Heart left ventricle (tissue), 16 donors: ENCODE data around the gene IL26. TPM values are rescaled to one million over a fixed set of nuclear protein-coding genes. Genes with fewer than 3 reads are reported as not detected.

Experiments
- ATAC-seq, 4 donors: fragments of 200-7000 bp; cut with Tn5 transposase; one replicate each; pipeline ENCODE4 v1.9.1; 2020 to 2022; ENCODE audit warnings: moderate library complexity in 4 of 4, mild to moderate bottlenecking in 3 of 4, moderate number of reproducible peaks in 1 of 4
- DNase-seq, 5 donors: peaks; one replicate each; pipeline ENCODE4 v3.0.0-alpha.2; 2020
- H3K27ac ChIP-seq, 12 donors: fragments of 200-600 bp; sonication (generic) in 4 of 12; one replicate each; pipeline versions ENCODE4 v1.5.0 to v1.8.0; 2016 to 2022; ENCODE audit warnings: mild to moderate bottlenecking in 2 of 12
- H3K27me3 ChIP-seq, 9 donors: fragments of 200-600 bp; sonication (generic) in 2 of 9; one replicate each; pipeline versions ENCODE4 v1.5.1 to v1.8.0; 2016 to 2022; ENCODE audit warnings: mild to moderate bottlenecking in 3 of 9
- H3K36me3 ChIP-seq, 9 donors: fragments of 200-600 bp; sonication (generic) in 2 of 9; one replicate each; pipeline versions ENCODE4 v1.5.0 to v1.8.0; 2018 to 2022; ENCODE audit warnings: mild to moderate bottlenecking in 2 of 9
- H3K4me1 ChIP-seq, 12 donors: fragments of 200-600 bp; sonication (generic) in 4 of 12; one replicate each; pipeline versions ENCODE4 v1.5.0 to v1.8.0; 2016 to 2022; ENCODE audit warnings: mild to moderate bottlenecking in 3 of 12
- H3K4me3 ChIP-seq, 12 donors: fragments of 200-600 bp; sonication (generic) in 4 of 12; one replicate each; pipeline versions ENCODE4 v1.5.0 to v1.8.0; 2017 to 2022; ENCODE audit warnings: mild to moderate bottlenecking in 9 of 12, moderate library complexity in 4 of 12
- H3K9me3 ChIP-seq, 12 donors: fragments of 200-600 bp; sonication (generic) in 4 of 12; one replicate each; pipeline versions ENCODE4 v1.5.0 to v1.8.0; 2016 to 2022; ENCODE audit warnings: mild to moderate bottlenecking in 1 of 12
- POLR2A ChIP-seq, 2 donors: fragments of 450-650 bp; IDR thresholded peaks; one replicate each; pipeline ENCODE4 v1.6.1; 2017; ENCODE audit warnings: antibody characterized with exemption in 2 of 2, mild to moderate bottlenecking in 2 of 2, moderate library complexity in 2 of 2
- whole genome bisulfite sequencing, 4 donors: extraction: QIAGEN DNeasy Blood & Tissue Kit in 2 of 4; methylation state at CpG; one replicate each; pipeline versions ENCODE4 v1.1.5 to v1.1.7; 2013 to 2018; 5-methylcytosine and 5-hydroxymethylcytosine counted together
- intact Hi-C, 10 donors: fragments of 100-400 bp; cut with DNase I; formaldehyde crosslinking; loops; one replicate each; pipeline versions ENCODE4 v1.11.1 to v1.14.2; 2022
- polyA plus RNA-seq, 2 donors: library from polyadenylated mRNA; stranded (reverse); fragments of 200-250 nt; gene quantifications; one replicate each; pipeline ENCODE4 v1.2.3, GENCODE V29; 2013
- total RNA-seq, 9 donors: library from RNA; depleted of rRNA in 2 of 9; stranded (reverse); fragments of >200 nt in 2 of 9; fragmentation: NEBNext Ultra II Directional in 3 of 9; extraction: Animal tissue kit (Norgen Biotek cat#: 25700) in 3 of 9; gene quantifications; one replicate each; pipeline versions ENCODE4 v1.1.0 to v1.2.4, GENCODE V29; 2016 to 2023
- TF ChIP-seq, protein P1 (sequence below), 12 donors: fragments of 200-600 bp; sonication (generic) in 4 of 12; IDR thresholded peaks; one replicate each; pipeline versions ENCODE4 v1.5.0 to v1.8.0; 2018 to 2022; ENCODE audit warnings: antibody characterized with exemption in 12 of 12, mild to moderate bottlenecking in 5 of 12
- donor health status: ischemic (EF 13 %, LVEDD 7.1; RV severe dilation, severe dysfunction).
- donor health status: healthy with polysubstance abuse.
- donor health status: DM: no; HTN: yes; CAD: no.
- donor health status: DM: no; HTN: no; CAD: no.
- donor health status: ischemic (EF 25% LVEDD 6.9; RV normal size, moderate dysfunction).
- donor health status: ischemic (EF 25% LVEDD 5.7; RV mildly dilated, moderate dysfunction).
- donor health status: healthy.
- donor health status: DM: yes; HTN: yes; CAD: no.
- donor health status: ischemic (EF 35%, LVEDD 5.7; RV mildly dilated, moderate dysfunction).
- donor health status: nonischemic (EF 11% LVEDD 7.7; RV severe dilation, severe dysfunction).
- donor health status: DM: yes; HTN: yes; CAD: no.
- donor health status: PGD.
- donor health status: ischemic (EF 29% LVEDD 5.4; RV normal size, mild dysfunction).
- donor health status: nonischemic (EF 23%, LVEDD 6.1; RV moderate dilation, normal function).

IL26 gene
- total and polyA plus RNA-seq, 11 donors = not detected

- TF ChIP-seq POLR2A (IDR thresholded peaks at IDR 0.05) = no peak
- TF ChIP-seq, protein P1, sequence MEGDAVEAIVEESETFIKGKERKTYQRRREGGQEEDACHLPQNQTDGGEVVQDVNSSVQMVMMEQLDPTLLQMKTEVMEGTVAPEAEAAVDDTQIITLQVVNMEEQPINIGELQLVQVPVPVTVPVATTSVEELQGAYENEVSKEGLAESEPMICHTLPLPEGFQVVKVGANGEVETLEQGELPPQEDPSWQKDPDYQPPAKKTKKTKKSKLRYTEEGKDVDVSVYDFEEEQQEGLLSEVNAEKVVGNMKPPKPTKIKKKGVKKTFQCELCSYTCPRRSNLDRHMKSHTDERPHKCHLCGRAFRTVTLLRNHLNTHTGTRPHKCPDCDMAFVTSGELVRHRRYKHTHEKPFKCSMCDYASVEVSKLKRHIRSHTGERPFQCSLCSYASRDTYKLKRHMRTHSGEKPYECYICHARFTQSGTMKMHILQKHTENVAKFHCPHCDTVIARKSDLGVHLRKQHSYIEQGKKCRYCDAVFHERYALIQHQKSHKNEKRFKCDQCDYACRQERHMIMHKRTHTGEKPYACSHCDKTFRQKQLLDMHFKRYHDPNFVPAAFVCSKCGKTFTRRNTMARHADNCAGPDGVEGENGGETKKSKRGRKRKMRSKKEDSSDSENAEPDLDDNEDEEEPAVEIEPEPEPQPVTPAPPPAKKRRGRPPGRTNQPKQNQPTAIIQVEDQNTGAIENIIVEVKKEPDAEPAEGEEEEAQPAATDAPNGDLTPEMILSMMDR (IDR thresholded peaks at IDR 0.05) = no peak
- no peak overlapping the region for H3K4me3 ChIP-seq
- no peaks in the 10 kb centered on the region for H3K9me3 ChIP-seq
- no peaks in the 10 kb centered on the region for H3K27me3 ChIP-seq
- WGBS, 4 donors = 73 to 86% (median 79%) methylated on average over 5 of the region's 5 CpGs
- H3K4me1 ChIP-seq = peaks cover 0 to 21% (median 7%) of the 10 kb centered on the region in 12 donors
- ATAC-seq = no peak
- no peak for DNase-seq
- intact Hi-C loops = no loop called here
- no peak overlapping the region for H3K27ac ChIP-seq
- no peaks in the 10 kb centered on the region for H3K36me3 ChIP-seq
Measured at GRCh38 chr12:68233498-68233897, 7.9 kb upstream of the IL26 start.

- H3K4me1 ChIP-seq = peaks cover 0 to 6% (median 0%) of the 10 kb centered on the region in 12 donors
- intact Hi-C loops = no loop called here
- ATAC-seq (no peak), DNase-seq (no peak)
- 36 to 48% (median 43%) methylated on average over 3 of the region's 3 CpGs for WGBS, 4 donors
- H3K27ac ChIP-seq = no peak overlapping the region
- no peaks in the 10 kb centered on the region for H3K9me3 ChIP-seq
- no peak overlapping the region for H3K4me3 ChIP-seq
- no peaks in the 10 kb centered on the region for H3K36me3 ChIP-seq
- H3K27me3 ChIP-seq = no peaks in the 10 kb centered on the region
- no peak for TF ChIP-seq POLR2A (IDR thresholded peaks at IDR 0.05)
- TF ChIP-seq, protein P1 (IDR thresholded peaks at IDR 0.05) = no peak
Measured at GRCh38 chr12:68231691-68232090, 6.1 kb upstream of the IL26 start.

DNA sequence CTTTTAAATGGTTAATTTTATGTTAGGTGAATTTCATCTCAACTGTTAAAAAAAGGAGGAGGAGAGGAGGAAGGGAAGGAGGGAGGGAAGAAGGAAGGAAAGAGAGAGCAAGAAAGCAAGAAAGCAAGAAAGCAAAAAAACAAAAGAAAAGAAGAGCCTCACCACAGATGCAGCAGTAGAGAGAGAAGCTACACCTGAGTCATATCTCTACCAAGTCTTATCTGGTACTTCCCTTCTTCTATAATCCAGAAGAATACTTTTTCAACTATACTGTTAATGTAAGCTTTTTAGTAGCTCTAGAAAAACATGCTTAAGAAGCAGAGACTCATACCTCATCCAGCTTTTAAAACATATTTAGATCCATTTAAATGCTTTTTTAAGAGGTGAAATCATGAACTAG, 5.6 kb upstream of the IL26 start:
- intact Hi-C loops = no loop called here
- no peaks in the 10 kb centered on the region for H3K36me3 ChIP-seq
- no peaks in the 10 kb centered on the region for H3K27me3 ChIP-seq
- ATAC-seq (no peak), DNase-seq (no peak)
- no peak overlapping the region for H3K27ac ChIP-seq
- H3K4me1 ChIP-seq = peaks cover 0 to 2% (median 0%) of the 10 kb centered on the region in 12 donors
- H3K4me3 ChIP-seq = no peak overlapping the region
- no peaks in the 10 kb centered on the region for H3K9me3 ChIP-seq
- TF ChIP-seq POLR2A (IDR thresholded peaks at IDR 0.05) = no peak
- TF ChIP-seq, protein P1 (IDR thresholded peaks at IDR 0.05) = no peak

GRCh38 chr12:68229956-68230355, 4.3 kb upstream of the IL26 start:
- Histone ChIP-seq H3K4me3 (no peak overlapping the region), H3K36me3 (no peaks in the 10 kb centered on the region), H3K4me1 (no peaks in the 10 kb centered on the region), H3K27me3 (no peaks in the 10 kb centered on the region), H3K9me3 (no peaks in the 10 kb centered on the region), H3K27ac (no peak overlapping the region)
- DNase-seq = no peak
- TF ChIP-seq, protein P1 (IDR thresholded peaks at IDR 0.05) = no peak
- TF ChIP-seq POLR2A (IDR thresholded peaks at IDR 0.05) = no peak
- ATAC-seq = no peak
- WGBS, 4 donors = 74 to 88% (median 82%) methylated on average over 2 of the region's 2 CpGs
- intact Hi-C loops = loop anchor here in 1 of 10 donors (10.0 kb wide), 1 partner anchor 455 kb away; the partner anchor contains the start of gene NUP107
